ENCODE data around the gene DCLRE1B. TPM values are rescaled to one million over a fixed set of nuclear protein-coding genes. Genes with fewer than 3 reads are reported as not detected.

DCLRE1B gene
- total RNA-seq, 1 experiment from 2014 or later, result 9.4 TPM

DNA sequence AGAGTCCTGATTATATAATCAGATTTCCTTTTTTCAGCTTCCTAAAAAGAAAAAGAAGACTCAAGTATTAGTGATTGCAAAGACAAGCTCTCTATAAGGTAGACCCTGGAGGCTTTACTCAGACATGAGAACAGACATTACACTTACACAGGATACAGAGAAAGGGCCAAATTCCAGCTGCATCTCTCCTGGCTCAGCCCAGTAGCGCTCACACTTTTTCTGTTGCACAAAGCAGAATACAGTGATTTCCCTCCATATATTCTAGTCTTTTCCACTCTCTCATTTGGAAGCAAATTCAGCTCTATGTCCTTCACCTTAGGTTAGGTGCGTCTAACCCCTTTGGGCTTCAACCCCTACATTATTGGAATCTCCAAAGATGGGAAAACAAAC is 48.7 kb upstream of the DCLRE1B start (continued):
- TF ChIP-seq, protein P1, sequence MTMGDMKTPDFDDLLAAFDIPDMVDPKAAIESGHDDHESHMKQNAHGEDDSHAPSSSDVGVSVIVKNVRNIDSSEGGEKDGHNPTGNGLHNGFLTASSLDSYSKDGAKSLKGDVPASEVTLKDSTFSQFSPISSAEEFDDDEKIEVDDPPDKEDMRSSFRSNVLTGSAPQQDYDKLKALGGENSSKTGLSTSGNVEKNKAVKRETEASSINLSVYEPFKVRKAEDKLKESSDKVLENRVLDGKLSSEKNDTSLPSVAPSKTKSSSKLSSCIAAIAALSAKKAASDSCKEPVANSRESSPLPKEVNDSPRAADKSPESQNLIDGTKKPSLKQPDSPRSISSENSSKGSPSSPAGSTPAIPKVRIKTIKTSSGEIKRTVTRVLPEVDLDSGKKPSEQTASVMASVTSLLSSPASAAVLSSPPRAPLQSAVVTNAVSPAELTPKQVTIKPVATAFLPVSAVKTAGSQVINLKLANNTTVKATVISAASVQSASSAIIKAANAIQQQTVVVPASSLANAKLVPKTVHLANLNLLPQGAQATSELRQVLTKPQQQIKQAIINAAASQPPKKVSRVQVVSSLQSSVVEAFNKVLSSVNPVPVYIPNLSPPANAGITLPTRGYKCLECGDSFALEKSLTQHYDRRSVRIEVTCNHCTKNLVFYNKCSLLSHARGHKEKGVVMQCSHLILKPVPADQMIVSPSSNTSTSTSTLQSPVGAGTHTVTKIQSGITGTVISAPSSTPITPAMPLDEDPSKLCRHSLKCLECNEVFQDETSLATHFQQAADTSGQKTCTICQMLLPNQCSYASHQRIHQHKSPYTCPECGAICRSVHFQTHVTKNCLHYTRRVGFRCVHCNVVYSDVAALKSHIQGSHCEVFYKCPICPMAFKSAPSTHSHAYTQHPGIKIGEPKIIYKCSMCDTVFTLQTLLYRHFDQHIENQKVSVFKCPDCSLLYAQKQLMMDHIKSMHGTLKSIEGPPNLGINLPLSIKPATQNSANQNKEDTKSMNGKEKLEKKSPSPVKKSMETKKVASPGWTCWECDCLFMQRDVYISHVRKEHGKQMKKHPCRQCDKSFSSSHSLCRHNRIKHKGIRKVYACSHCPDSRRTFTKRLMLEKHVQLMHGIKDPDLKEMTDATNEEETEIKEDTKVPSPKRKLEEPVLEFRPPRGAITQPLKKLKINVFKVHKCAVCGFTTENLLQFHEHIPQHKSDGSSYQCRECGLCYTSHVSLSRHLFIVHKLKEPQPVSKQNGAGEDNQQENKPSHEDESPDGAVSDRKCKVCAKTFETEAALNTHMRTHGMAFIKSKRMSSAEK (CRISPR knock-in tag; IDR thresholded peaks at IDR 0.05; ENCODE audit: borderline replicate concordance), result no peak
- no peak for TF ChIP-seq ZNF671 (CRISPR knock-in tag; IDR thresholded peaks at IDR 0.05)
- no peak for TF ChIP-seq RELA (CRISPR knock-in tag; IDR thresholded peaks at IDR 0.05; ENCODE audit: borderline replicate concordance)
- TF ChIP-seq, protein P2, sequence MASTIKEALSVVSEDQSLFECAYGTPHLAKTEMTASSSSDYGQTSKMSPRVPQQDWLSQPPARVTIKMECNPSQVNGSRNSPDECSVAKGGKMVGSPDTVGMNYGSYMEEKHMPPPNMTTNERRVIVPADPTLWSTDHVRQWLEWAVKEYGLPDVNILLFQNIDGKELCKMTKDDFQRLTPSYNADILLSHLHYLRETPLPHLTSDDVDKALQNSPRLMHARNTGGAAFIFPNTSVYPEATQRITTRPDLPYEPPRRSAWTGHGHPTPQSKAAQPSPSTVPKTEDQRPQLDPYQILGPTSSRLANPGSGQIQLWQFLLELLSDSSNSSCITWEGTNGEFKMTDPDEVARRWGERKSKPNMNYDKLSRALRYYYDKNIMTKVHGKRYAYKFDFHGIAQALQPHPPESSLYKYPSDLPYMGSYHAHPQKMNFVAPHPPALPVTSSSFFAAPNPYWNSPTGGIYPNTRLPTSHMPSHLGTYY (CRISPR knock-in tag; IDR thresholded peaks at IDR 0.05), result no peak
- TF ChIP-seq ZBTB21 (CRISPR knock-in tag; IDR thresholded peaks at IDR 0.05; ENCODE audit: borderline replicate concordance), result no peak
- TF ChIP-seq GTF2I (CRISPR knock-in tag; conservative IDR thresholded peaks at IDR 0.05), result no peak
- no peak for TF ChIP-seq SP1 (CRISPR knock-in tag; conservative IDR thresholded peaks at IDR 0.05)
- no peak for TF ChIP-seq SOX15 (CRISPR knock-in tag; IDR thresholded peaks at IDR 0.05)
- no peak for TF ChIP-seq HMGA2 (CRISPR knock-in tag; IDR thresholded peaks at IDR 0.05)
- TF ChIP-seq, protein P3, sequence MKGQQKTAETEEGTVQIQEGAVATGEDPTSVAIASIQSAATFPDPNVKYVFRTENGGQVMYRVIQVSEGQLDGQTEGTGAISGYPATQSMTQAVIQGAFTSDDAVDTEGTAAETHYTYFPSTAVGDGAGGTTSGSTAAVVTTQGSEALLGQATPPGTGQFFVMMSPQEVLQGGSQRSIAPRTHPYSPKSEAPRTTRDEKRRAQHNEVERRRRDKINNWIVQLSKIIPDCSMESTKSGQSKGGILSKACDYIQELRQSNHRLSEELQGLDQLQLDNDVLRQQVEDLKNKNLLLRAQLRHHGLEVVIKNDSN (CRISPR knock-in tag; IDR thresholded peaks at IDR 0.05), result no peak
- TF ChIP-seq, protein P4, sequence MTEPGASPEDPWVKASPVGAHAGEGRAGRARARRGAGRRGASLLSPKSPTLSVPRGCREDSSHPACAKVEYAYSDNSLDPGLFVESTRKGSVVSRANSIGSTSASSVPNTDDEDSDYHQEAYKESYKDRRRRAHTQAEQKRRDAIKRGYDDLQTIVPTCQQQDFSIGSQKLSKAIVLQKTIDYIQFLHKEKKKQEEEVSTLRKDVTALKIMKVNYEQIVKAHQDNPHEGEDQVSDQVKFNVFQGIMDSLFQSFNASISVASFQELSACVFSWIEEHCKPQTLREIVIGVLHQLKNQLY (CRISPR knock-in tag; IDR thresholded peaks at IDR 0.05), result no peak
- no peak for TF ChIP-seq ZNF219 (CRISPR knock-in tag; IDR thresholded peaks at IDR 0.05; ENCODE audit: borderline replicate concordance)

DNA sequence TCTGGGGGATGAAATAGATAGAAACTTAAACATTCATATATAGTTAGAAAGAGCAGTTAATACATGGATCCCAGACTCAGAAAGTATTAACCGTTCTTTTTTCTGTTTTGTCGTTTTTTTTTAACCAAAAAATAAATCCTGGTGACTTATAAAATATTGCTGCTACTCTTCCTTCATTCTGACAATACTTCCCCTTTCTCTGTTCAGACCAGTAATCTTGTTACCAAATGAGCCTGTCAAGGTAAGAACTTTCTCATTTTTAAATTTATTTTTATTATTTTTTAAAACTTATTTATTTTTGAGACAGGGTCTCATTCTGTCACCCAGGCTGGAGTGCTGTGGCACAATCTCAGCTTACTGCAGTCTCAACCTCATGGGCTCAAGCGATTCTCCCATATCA is 47.4 kb upstream of the DCLRE1B start:
- ChIA-PET POLR2A (no interaction called here), CTCF (no interaction called here)
- Mint-ChIP-seq H3K36me3 (no peaks in the 10 kb centered on the region), H3K27ac (no peak overlapping the region), H3K4me3 (no peak overlapping the region), H3K4me1 (no peaks in the 10 kb centered on the region), H3K27me3 (ENCODE audit: low read depth) (no peaks in the 10 kb centered on the region; the same call in 1 of the 2 replicates), H3K9me3 (no peaks in the 10 kb centered on the region)
- ATAC-seq, result no peak
- no peak for DNase-seq (ENCODE audit: low spot score)
- TF ChIP-seq, protein P5, sequence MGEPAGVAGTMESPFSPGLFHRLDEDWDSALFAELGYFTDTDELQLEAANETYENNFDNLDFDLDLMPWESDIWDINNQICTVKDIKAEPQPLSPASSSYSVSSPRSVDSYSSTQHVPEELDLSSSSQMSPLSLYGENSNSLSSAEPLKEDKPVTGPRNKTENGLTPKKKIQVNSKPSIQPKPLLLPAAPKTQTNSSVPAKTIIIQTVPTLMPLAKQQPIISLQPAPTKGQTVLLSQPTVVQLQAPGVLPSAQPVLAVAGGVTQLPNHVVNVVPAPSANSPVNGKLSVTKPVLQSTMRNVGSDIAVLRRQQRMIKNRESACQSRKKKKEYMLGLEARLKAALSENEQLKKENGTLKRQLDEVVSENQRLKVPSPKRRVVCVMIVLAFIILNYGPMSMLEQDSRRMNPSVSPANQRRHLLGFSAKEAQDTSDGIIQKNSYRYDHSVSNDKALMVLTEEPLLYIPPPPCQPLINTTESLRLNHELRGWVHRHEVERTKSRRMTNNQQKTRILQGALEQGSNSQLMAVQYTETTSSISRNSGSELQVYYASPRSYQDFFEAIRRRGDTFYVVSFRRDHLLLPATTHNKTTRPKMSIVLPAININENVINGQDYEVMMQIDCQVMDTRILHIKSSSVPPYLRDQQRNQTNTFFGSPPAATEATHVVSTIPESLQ (CRISPR knock-in tag; IDR thresholded peaks at IDR 0.05), result no peak
- TF ChIP-seq, protein P1 (CRISPR knock-in tag; IDR thresholded peaks at IDR 0.05; ENCODE audit: borderline replicate concordance), result no peak
- TF ChIP-seq, protein P4 (CRISPR knock-in tag; IDR thresholded peaks at IDR 0.05), result no peak
- TF ChIP-seq, protein P6, sequence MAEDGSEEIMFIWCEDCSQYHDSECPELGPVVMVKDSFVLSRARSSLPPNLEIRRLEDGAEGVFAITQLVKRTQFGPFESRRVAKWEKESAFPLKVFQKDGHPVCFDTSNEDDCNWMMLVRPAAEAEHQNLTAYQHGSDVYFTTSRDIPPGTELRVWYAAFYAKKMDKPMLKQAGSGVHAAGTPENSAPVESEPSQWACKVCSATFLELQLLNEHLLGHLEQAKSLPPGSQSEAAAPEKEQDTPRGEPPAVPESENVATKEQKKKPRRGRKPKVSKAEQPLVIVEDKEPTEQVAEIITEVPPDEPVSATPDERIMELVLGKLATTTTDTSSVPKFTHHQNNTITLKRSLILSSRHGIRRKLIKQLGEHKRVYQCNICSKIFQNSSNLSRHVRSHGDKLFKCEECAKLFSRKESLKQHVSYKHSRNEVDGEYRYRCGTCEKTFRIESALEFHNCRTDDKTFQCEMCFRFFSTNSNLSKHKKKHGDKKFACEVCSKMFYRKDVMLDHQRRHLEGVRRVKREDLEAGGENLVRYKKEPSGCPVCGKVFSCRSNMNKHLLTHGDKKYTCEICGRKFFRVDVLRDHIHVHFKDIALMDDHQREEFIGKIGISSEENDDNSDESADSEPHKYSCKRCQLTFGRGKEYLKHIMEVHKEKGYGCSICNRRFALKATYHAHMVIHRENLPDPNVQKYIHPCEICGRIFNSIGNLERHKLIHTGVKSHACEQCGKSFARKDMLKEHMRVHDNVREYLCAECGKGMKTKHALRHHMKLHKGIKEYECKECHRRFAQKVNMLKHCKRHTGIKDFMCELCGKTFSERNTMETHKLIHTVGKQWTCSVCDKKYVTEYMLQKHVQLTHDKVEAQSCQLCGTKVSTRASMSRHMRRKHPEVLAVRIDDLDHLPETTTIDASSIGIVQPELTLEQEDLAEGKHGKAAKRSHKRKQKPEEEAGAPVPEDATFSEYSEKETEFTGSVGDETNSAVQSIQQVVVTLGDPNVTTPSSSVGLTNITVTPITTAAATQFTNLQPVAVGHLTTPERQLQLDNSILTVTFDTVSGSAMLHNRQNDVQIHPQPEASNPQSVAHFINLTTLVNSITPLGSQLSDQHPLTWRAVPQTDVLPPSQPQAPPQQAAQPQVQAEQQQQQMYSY (CRISPR knock-in tag; IDR thresholded peaks at IDR 0.05), result no peak
- TF ChIP-seq, protein P7, sequence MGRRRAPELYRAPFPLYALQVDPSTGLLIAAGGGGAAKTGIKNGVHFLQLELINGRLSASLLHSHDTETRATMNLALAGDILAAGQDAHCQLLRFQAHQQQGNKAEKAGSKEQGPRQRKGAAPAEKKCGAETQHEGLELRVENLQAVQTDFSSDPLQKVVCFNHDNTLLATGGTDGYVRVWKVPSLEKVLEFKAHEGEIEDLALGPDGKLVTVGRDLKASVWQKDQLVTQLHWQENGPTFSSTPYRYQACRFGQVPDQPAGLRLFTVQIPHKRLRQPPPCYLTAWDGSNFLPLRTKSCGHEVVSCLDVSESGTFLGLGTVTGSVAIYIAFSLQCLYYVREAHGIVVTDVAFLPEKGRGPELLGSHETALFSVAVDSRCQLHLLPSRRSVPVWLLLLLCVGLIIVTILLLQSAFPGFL (CRISPR knock-in tag; IDR thresholded peaks at IDR 0.05; ENCODE audit: borderline replicate concordance), result no peak
- TF ChIP-seq CREM (CRISPR knock-in tag; IDR thresholded peaks at IDR 0.05) (no peak), ELF4 (CRISPR knock-in tag; IDR thresholded peaks at IDR 0.05; ENCODE audit: low read depth) (no peak)
